Measurements from ENCODE around the gene SLC6A7.

SLC6A7 gene

GRCh38 chr5:150196514-150196913, 6.7 kb downstream of the SLC6A7 start:
- no peak for TF ChIP-seq ZBTB7A (IDR thresholded peaks at IDR 0.05; ENCODE audit: low read depth)

GRCh38 chr5:150196986-150197385, 7.1 kb downstream of the SLC6A7 start:
- TF ChIP-seq CEBPB (IDR thresholded peaks at IDR 0.05): no peak
- TF ChIP-seq ZBTB7A (IDR thresholded peaks at IDR 0.05; ENCODE audit: low read depth): no peak
- TF ChIP-seq CREB1 (IDR thresholded peaks at IDR 0.05; ENCODE audit: low read depth): no peak
- no peak for TF ChIP-seq YY1 (IDR thresholded peaks at IDR 0.05; ENCODE audit: low read depth)
- no peak for TF ChIP-seq FOXM1 (IDR thresholded peaks at IDR 0.05; ENCODE audit: borderline replicate concordance, low read depth)
- TF ChIP-seq NFIC (IDR thresholded peaks at IDR 0.05): no peak
- no peak for TF ChIP-seq MAX (IDR thresholded peaks at IDR 0.05)

GRCh38 chr5:150197476-150197875, 7.6 kb downstream of the SLC6A7 start:
- TF ChIP-seq TCF12 (IDR thresholded peaks at IDR 0.05; ENCODE audit: low read depth) (no peak), CEBPB (IDR thresholded peaks at IDR 0.05) (no peak), TEAD4 (IDR thresholded peaks at IDR 0.05) (no peak), EP300 (IDR thresholded peaks at IDR 0.05; ENCODE audit: borderline replicate concordance) (no peak), YY1 (IDR thresholded peaks at IDR 0.05; ENCODE audit: low read depth) (no peak), NFIC (IDR thresholded peaks at IDR 0.05) (no peak), ZBTB7A (IDR thresholded peaks at IDR 0.05; ENCODE audit: low read depth) (no peak), REST (IDR thresholded peaks at IDR 0.05; ENCODE audit: low read depth) (no peak), CREB1 (IDR thresholded peaks at IDR 0.05; ENCODE audit: low read depth) (no peak), RAD21 (IDR thresholded peaks at IDR 0.05; ENCODE audit: low read depth) (no peak), FOXM1 (IDR thresholded peaks at IDR 0.05; ENCODE audit: borderline replicate concordance, low read depth) (no peak), MAX (IDR thresholded peaks at IDR 0.05) (no peak), EGR1 (IDR thresholded peaks at IDR 0.05) (no peak), TAF1 (IDR thresholded peaks at IDR 0.05; ENCODE audit: low read depth) (no peak), USF1 (IDR thresholded peaks at IDR 0.05) (no peak)

- TF ChIP-seq CREB1 (IDR thresholded peaks at IDR 0.05; ENCODE audit: low read depth): no peak
- no peak for TF ChIP-seq ZBTB7A (IDR thresholded peaks at IDR 0.05; ENCODE audit: low read depth)
- TF ChIP-seq TCF12 (IDR thresholded peaks at IDR 0.05; ENCODE audit: low read depth): no peak
- no peak for TF ChIP-seq YY1 (IDR thresholded peaks at IDR 0.05; ENCODE audit: low read depth)
- no peak for TF ChIP-seq RAD21 (IDR thresholded peaks at IDR 0.05; ENCODE audit: low read depth)
- TF ChIP-seq FOXM1 (IDR thresholded peaks at IDR 0.05; ENCODE audit: borderline replicate concordance, low read depth): no peak
- TF ChIP-seq EGR1 (IDR thresholded peaks at IDR 0.05): no peak
- no peak for TF ChIP-seq MAX (IDR thresholded peaks at IDR 0.05)
These were observed 12.6 kb downstream of the SLC6A7 start for GRCh38 chr5:150202501-150202900.

GRCh38 chr5:150203832-150204589, 14.1 kb downstream of the SLC6A7 start:
- TF ChIP-seq YY1 (IDR thresholded peaks at IDR 0.05; ENCODE audit: low read depth) (no peak), TCF12 (IDR thresholded peaks at IDR 0.05; ENCODE audit: low read depth) (no peak), USF1 (IDR thresholded peaks at IDR 0.05) (no peak), FOXM1 (IDR thresholded peaks at IDR 0.05; ENCODE audit: borderline replicate concordance, low read depth) (no peak), TAF1 (IDR thresholded peaks at IDR 0.05; ENCODE audit: low read depth) (no peak), MAX (IDR thresholded peaks at IDR 0.05) (no peak), ZBTB7A (IDR thresholded peaks at IDR 0.05; ENCODE audit: low read depth) (no peak)

- TF ChIP-seq TAF1 (IDR thresholded peaks at IDR 0.05; ENCODE audit: low read depth): no peak
- TF ChIP-seq RAD21 (IDR thresholded peaks at IDR 0.05; ENCODE audit: low read depth): no peak
- TF ChIP-seq REST (IDR thresholded peaks at IDR 0.05; ENCODE audit: low read depth): no peak
- TF ChIP-seq NFIC (IDR thresholded peaks at IDR 0.05): no peak
- TF ChIP-seq YY1 (IDR thresholded peaks at IDR 0.05; ENCODE audit: low read depth): no peak
- TF ChIP-seq CEBPB (IDR thresholded peaks at IDR 0.05): no peak
- no peak for TF ChIP-seq ZBTB7A (IDR thresholded peaks at IDR 0.05; ENCODE audit: low read depth)
- no peak for TF ChIP-seq EP300 (IDR thresholded peaks at IDR 0.05; ENCODE audit: borderline replicate concordance)
- TF ChIP-seq TEAD4 (IDR thresholded peaks at IDR 0.05): no peak
- TF ChIP-seq TCF12 (IDR thresholded peaks at IDR 0.05; ENCODE audit: low read depth): no peak
- TF ChIP-seq EGR1 (IDR thresholded peaks at IDR 0.05): no peak
- TF ChIP-seq FOXM1 (IDR thresholded peaks at IDR 0.05; ENCODE audit: borderline replicate concordance, low read depth): no peak
- TF ChIP-seq USF1 (IDR thresholded peaks at IDR 0.05): no peak
- TF ChIP-seq CREB1 (IDR thresholded peaks at IDR 0.05; ENCODE audit: low read depth): no peak
- TF ChIP-seq MAX (IDR thresholded peaks at IDR 0.05): no peak
These were observed 14.7 kb downstream of the SLC6A7 start for GRCh38 chr5:150204590-150204960.

Measured in Ishikawa (cell line).